ENCODE measurements around the gene TUBGCP6.

DNA sequence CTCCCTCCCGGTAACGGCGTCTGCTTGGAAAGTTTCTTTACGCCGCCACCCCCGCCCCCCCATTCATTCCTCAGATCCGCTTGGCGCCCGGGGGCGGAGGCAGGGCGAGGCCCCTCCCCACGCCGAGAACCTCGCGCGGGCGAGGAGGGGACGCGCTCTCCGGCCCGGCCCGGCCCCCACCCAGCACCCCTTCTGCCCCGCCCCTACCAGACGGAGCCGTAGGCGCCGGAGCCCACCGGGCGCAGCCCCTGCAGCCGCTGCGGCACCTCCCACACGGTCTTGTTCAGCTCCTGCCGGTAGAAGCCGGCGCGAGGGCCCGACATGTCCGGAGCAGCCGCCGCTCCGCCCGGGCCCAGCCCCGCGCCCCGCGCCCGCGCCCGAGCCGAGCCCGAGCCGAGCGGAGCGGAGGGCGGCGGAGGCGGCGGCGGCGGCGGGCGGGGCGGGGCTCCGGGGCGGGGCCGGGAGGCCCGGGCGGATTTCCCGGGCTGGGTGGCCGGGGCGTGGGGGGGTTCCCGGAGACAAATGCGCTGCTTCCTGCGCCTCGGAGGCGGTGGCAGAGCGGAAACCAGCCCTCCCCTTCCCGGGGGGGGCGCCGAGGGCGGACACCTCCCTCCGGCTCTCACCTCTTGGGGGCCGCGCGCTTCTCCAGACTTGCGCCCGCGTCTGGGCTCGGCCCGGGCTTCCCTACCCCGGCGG is 25.3 kb upstream of the TUBGCP6 start, which contains the start of gene MAPK11:
- no peak for TF ChIP-seq FOXM1 (IDR thresholded peaks at IDR 0.05; ENCODE audit: borderline replicate concordance)
- no peak for TF ChIP-seq BHLHE40 (IDR thresholded peaks at IDR 0.05; ENCODE audit: borderline replicate concordance)
- no peak for TF ChIP-seq PKNOX1 (IDR thresholded peaks at IDR 0.05)
- TF ChIP-seq ARNT (IDR thresholded peaks at IDR 0.05) = no peak
- no peak for TF ChIP-seq SUZ12 (IDR thresholded peaks at IDR 0.05)
- no peak for TF ChIP-seq SP1 (IDR thresholded peaks at IDR 0.05)
